ENCODE measurements around the gene TAS1R3.

- TF ChIP-seq CTCF (conservative IDR thresholded peaks at IDR 0.05; ENCODE audit: low read length) (no peak), EZH2phosphoT487 (IDR thresholded peaks at IDR 0.05; ENCODE audit: borderline replicate concordance, low read depth, low read length) (no peak)
Observed at GRCh38 chr1:1304331-1305299, 26.5 kb upstream of the TAS1R3 start.

Data from OCI-LY7 (cell line).